ENCODE results near the gene FAM234B.

The FAM234B gene

DNA sequence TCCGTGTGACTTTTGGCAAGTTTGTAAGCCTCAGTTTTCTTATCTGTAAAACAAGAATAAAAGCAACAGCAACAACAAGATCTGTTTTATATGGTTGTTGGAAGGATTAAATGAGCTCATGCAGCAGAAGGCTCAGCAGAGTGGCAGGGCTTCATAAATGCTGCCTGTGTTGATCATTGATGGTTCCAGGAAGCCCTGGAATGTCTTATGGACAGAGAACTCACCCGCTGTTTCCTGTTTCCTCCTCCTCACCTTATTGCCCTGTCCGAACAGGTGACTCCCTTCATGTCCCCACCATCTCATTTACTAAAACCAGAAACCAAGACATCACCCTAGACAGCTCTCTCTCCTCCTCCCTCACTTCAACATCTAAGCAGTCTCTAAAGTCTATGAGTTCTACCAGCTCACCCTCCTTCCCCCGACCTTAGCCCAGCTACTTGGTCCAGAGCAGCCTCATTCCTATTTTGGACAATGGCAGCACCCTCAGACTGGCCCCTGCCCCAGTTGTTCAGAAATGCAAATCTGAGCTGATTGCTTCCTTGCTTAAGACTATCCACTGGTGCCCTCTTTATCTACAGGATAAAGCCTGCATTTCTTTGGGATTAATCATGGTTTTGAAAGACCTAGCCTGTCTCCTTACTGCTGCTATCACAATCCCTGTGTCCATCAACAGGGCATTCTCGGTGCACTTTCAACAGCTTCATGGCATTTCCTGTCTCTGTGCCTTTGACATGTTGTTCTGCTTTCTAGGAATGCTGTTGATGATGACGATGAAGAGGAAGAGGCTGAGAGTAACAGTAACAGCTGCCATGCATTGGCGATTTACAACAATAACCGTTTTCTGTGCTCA lies 80.7 kb downstream of the FAM234B start:
- Histone ChIP-seq H3K9ac (no peak overlapping the region), H3K27ac (no peak overlapping the region), H3K4me2 (no peak overlapping the region), H3K36me3 (ENCODE audit: insufficient read depth) (no peaks in the 10 kb centered on the region), H3K79me2 (ENCODE audit: insufficient read depth, low read depth) (no peaks in the 10 kb centered on the region), H2AFZ (ENCODE audit: low read depth) (no peak overlapping the region), H3K4me3 (IDR thresholded peaks at IDR 0.05; ENCODE audit: insufficient read depth, low read depth, low read length) (no peak overlapping the region), H4K20me1 (ENCODE audit: insufficient read depth) (no peaks in the 10 kb centered on the region), H3K27me3 (ENCODE audit: insufficient read depth, low read depth) (no peaks in the 10 kb centered on the region), H3K4me1 (ENCODE audit: low read depth, poor library complexity, severe bottlenecking) (no peaks in the 10 kb centered on the region)
- no peak for TF ChIP-seq CTCF (conservative IDR thresholded peaks at IDR 0.05; ENCODE audit: low read depth, low read length)

DNA sequence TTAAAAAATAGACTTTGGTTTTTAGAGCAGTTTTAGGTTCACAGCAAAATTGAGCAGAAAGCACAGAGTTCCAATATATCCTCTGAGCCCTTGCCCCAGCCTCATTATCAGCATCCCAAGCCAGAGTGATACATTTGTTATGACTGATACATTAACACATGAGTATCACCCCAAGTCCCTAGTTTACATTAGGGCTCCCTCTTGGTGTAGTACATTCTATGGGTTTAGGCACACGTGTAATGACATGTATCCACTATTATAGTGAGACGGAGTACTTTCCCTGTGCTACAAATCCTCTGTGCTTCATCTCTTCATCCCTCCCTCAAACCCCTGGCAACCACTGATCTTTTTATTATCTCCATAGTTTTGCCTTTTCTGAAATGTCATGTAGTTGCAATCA lies 81.8 kb downstream of the FAM234B start:
- H3K4me1 ChIP-seq (ENCODE audit: low read depth, poor library complexity, severe bottlenecking), result no peaks in the 10 kb centered on the region

DNA sequence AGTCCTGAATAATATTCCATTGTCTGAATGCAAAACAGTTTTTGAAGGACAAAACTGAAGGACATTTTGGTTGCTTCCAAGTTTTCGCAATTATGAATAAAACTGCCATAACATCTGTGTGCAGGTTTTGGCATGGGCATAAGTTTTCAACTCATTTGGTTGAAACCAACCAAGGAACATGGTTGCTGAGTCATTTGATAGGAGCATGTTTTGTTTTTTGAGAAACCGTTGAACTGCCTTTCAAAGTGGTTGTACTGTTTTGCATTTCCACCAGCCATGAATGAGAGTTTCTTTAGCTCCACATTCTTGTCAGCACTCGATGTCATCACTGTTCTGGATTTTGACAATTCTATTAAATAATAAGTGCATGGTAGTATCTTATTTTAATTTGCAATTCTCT lies 82.3 kb downstream of the FAM234B start:
- Histone ChIP-seq H3K9ac (no peak overlapping the region), H3K27me3 (ENCODE audit: insufficient read depth, low read depth) (no peaks in the 10 kb centered on the region), H3K4me2 (no peak overlapping the region), H3K4me1 (ENCODE audit: low read depth, poor library complexity, severe bottlenecking) (no peaks in the 10 kb centered on the region), H3K4me3 (IDR thresholded peaks at IDR 0.05; ENCODE audit: insufficient read depth, low read depth, low read length) (no peak overlapping the region), H2AFZ (ENCODE audit: low read depth) (no peak overlapping the region), H3K27ac (no peak overlapping the region), H3K79me2 (ENCODE audit: insufficient read depth, low read depth) (no peaks in the 10 kb centered on the region), H3K36me3 (ENCODE audit: insufficient read depth) (no peaks in the 10 kb centered on the region), H4K20me1 (ENCODE audit: insufficient read depth) (no peaks in the 10 kb centered on the region)
- no peak for TF ChIP-seq CTCF (conservative IDR thresholded peaks at IDR 0.05; ENCODE audit: low read depth, low read length)

More for the DNA sequence above, 81.8 kb downstream of the FAM234B start:
- Histone ChIP-seq H2AFZ (ENCODE audit: low read depth) (no peak overlapping the region), H3K36me3 (ENCODE audit: insufficient read depth) (no peaks in the 10 kb centered on the region), H3K27me3 (ENCODE audit: insufficient read depth, low read depth) (no peaks in the 10 kb centered on the region), H3K4me2 (no peak overlapping the region), H3K4me3 (IDR thresholded peaks at IDR 0.05; ENCODE audit: insufficient read depth, low read depth, low read length) (no peak overlapping the region), H4K20me1 (ENCODE audit: insufficient read depth) (no peaks in the 10 kb centered on the region), H3K79me2 (ENCODE audit: insufficient read depth, low read depth) (no peaks in the 10 kb centered on the region), H3K9ac (no peak overlapping the region), H3K27ac (no peak overlapping the region)
- no peak for TF ChIP-seq CTCF (conservative IDR thresholded peaks at IDR 0.05; ENCODE audit: low read depth, low read length)

GRCh38 chr12:13127444-13127843 lies 83.3 kb downstream of the FAM234B start:
- no peak for TF ChIP-seq CTCF (conservative IDR thresholded peaks at IDR 0.05; ENCODE audit: low read depth, low read length)
- Histone ChIP-seq H3K79me2 (ENCODE audit: insufficient read depth, low read depth) (no peaks in the 10 kb centered on the region), H3K4me2 (no peak overlapping the region), H2AFZ (ENCODE audit: low read depth) (no peak overlapping the region), H3K4me1 (ENCODE audit: low read depth, poor library complexity, severe bottlenecking) (no peaks in the 10 kb centered on the region), H3K4me3 (IDR thresholded peaks at IDR 0.05; ENCODE audit: insufficient read depth, low read depth, low read length) (no peak overlapping the region), H3K36me3 (ENCODE audit: insufficient read depth) (no peaks in the 10 kb centered on the region), H3K9ac (no peak overlapping the region), H4K20me1 (ENCODE audit: insufficient read depth) (no peaks in the 10 kb centered on the region), H3K27ac (no peak overlapping the region), H3K27me3 (ENCODE audit: insufficient read depth, low read depth) (no peaks in the 10 kb centered on the region)
